Lung microvascular endothelial cell (primary cell): ENCODE data around the gene MAPKBP1. TPM values are rescaled to one million over a fixed set of nuclear protein-coding genes. Genes with fewer than 3 reads are reported as not detected.
"Not testable (repeated sequence)": the region's sequence is repeated elsewhere in the genome, so short reads cannot be mapped to it uniquely, and the experiment has no call there.

Experiments
- DNase-seq, 2 donors: peaks; one replicate each; pipeline versions ENCODE4 v3.0.0 to v3.0.0-alpha.2; 2010; ENCODE audit warnings: low read depth in 2 of 2
- total RNA-seq: library from RNA; depleted of rRNA; stranded (reverse); fragments of >200 nt; gene quantifications from 2 replicates; pipeline ENCODE4 v1.2.1, GENCODE V29; 2014

Gene MAPKBP1, protein sequence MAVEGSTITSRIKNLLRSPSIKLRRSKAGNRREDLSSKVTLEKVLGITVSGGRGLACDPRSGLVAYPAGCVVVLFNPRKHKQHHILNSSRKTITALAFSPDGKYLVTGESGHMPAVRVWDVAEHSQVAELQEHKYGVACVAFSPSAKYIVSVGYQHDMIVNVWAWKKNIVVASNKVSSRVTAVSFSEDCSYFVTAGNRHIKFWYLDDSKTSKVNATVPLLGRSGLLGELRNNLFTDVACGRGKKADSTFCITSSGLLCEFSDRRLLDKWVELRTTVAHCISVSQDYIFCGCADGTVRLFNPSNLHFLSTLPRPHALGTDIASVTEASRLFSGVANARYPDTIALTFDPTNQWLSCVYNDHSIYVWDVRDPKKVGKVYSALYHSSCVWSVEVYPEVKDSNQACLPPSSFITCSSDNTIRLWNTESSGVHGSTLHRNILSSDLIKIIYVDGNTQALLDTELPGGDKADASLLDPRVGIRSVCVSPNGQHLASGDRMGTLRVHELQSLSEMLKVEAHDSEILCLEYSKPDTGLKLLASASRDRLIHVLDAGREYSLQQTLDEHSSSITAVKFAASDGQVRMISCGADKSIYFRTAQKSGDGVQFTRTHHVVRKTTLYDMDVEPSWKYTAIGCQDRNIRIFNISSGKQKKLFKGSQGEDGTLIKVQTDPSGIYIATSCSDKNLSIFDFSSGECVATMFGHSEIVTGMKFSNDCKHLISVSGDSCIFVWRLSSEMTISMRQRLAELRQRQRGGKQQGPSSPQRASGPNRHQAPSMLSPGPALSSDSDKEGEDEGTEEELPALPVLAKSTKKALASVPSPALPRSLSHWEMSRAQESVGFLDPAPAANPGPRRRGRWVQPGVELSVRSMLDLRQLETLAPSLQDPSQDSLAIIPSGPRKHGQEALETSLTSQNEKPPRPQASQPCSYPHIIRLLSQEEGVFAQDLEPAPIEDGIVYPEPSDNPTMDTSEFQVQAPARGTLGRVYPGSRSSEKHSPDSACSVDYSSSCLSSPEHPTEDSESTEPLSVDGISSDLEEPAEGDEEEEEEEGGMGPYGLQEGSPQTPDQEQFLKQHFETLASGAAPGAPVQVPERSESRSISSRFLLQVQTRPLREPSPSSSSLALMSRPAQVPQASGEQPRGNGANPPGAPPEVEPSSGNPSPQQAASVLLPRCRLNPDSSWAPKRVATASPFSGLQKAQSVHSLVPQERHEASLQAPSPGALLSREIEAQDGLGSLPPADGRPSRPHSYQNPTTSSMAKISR (N-terminal part only)
- 7.1 and 8.5 TPM in 2 replicates for total RNA-seq

DNA sequence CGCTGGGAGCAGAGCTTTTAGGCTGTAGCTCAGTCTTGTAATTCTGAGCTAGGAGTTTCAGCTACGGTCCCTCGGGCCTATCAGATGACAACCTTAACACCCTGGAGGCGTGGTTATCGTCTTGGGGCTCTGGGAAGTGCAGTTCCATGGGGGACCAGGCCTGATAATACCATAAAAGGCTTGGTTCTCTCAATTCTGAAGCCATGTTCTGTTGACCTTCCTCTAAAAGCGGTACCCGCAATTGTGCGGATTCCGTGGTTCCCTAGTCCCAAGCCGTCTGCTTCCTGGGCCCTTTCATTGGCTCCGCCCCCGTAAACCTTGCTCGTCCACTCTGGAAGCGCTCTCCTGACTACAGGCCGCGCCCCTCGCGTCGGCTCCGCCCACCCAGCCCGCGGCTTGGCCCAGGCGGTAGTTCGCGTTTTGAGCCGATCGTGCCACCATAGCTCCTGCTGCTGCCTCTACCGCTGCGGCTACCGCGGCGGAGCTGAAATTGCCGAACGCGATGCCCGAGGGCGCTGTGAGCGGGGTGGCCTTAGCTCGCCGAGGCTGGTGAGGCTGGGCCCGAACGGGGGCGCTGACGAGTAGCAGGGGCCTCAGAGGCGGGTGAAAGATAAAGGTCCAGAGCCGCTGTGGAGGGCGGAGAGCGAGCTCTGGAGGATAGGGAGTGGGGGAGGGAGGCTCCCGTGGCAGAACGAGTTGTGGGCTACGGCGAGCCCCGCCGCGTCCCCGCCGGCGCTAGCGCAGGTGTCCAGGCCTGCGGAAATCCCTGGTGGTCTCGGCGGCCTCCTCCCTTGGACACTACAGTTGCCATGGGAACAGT lies at the start of gene MAPKBP1:
MAPKBP1 (plus strand) TSS at position 423 of the 820 bp plus-strand sequence. CDS start 792 bp downstream, outside the sequence.
- peak; percentile 98 to 99 for DNase-seq

DNA sequence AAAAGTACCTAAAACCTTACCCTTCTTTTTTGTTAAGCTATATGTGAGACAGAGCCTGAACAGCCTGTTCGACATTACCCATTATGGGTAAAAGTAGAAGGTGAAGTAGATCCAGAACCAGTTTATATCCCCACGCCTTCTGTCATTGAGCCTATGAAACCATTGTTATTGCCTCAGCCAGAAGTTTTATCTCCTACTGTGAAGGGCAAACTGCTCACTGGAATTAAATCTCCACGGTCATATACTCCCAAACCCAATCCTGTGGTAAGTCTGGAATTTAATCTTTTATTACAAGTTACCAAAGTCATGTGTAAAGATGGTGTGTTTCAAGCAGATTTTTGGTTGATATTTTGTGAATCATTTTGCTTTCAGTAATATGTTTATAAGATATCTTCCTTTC lies 47.1 kb upstream of the MAPKBP1 start:
- DNase-seq = no peak

DNA sequence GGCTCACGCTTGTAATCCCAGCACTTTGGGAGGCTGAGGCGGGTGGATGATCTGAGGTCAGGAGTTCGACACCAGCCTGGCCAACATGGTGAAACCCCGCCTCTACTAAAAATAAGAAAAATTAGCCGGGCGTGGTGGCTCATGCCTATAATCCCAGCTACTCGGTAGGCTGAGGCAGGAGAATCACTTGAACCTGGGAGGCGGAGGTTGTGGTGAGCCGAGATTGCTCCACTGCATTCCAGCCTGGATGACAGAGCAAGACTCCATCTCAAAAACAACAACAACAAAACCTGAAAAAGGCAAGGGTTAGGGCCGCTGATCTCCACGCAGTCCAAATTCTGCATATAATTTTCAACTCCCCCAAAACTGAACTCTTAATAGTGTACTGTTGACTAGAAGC lies 46.2 kb upstream of the MAPKBP1 start:
- not testable (repeated sequence) for DNase-seq

DNA sequence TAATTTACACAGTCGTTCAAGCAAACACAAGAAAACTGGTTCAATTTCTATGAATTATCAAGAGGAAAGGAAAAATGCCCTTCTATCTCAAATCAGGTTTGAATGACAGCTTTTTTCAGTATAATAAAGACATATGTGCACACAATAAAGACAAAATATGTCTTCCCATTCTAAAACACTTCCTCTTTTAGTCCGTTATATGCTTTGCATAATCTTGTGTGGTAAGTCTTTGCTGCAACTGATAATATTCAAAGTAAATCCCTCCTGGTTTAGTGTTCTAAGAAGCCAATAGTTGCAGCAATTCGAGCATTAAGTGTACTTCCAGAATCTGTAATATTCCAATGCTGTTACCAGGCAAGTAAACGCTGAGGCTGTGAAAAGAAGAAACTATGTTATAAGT lies 43.7 kb upstream of the MAPKBP1 start:
- no peak for DNase-seq

DNA sequence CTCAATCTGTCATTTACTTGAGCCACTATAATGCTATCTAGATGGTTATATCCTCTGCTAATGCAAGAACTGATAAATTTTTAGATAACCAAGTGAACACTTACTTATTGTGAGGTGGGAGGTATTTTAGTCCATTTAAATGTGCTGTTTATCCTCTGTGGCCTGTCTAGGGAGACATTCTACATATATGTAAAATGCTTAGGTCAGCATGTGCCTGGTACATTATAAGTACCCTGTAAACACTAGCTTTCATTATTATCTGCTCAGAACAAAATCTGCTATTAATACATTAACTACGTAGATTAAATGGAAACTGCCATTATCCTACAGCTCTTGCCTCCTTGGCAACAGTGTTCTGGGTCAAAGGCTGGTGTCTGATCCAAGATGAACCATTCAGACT lies 41.8 kb upstream of the MAPKBP1 start:
- DNase-seq = no peak

DNA sequence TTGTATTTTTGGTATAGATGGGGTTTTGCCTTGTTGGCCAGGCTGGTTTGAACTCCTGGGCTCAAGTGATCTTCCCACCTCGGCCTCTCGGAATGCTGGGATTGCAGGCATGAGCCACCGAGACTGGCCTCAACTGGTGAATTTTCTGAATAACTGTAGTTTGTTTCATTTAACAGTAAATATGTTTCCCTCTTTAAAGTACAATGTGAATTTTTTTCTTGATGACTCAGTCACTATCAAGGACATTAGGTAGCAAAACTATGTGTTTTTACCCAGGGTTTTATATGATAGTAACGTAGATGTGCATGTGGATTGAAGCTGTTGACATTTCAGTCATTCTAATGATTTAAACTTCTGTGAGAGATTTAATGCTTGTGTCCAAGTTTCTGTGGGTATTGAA lies 40.2 kb upstream of the MAPKBP1 start:
- no peak for DNase-seq

DNA sequence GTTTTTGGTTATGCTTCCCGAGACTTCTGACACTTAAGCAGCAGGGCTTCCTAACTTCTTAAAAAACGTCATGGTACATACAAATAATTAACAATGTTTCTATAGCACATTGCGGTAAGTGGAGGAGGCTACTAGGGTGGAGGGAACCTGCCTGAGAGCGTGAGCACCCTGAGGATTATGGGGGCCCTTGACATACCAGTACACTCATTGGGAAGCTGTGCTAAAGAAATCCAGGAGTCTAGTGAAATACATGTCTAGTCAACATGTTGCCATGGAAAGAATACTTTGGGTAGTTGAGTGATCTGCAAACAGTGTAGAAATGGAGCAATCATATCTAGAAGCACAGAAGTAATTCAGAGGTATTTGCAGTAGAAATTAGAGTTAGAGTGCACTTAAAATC lies 39.2 kb upstream of the MAPKBP1 start:
- no peak for DNase-seq

DNA sequence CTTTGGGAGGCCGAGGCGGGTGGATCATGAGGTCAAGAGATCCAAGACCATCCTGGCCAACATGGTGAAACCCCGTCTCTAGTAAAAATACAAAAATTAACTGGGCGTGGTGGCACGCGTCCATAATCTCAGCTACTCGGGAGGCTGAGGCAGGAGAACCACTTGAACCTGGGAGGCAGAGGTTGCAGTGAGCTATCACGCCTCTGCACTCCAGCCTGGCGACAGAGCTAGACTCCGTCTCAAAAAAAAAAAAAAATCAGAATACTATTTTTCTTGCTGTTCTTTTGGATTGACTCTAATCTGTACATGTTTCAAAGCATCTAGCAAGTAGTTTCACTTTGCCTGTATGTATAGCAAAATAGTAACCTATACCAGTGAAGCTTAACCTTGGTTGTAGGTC lies 38.8 kb upstream of the MAPKBP1 start:
- not testable (repeated sequence) for DNase-seq

DNA sequence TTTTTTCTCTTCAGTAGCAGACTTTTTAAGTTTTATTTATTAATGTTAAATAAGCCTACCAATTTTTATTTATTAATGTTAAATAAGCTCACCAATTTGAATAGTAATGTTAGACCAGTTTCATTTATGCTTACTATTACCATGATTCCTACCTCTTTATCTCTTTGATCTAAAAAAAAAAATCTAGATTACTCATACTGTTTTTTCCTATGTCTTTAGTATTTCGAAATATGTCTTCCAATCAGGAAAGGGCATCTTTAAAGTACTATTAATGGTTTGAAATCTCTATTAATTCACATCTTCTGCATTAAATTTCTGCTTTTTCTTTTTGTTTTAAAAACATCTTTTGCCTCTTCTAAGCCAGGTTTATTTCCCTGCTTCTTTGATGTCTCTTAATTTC lies 27.5 kb upstream of the MAPKBP1 start:
- DNase-seq = peak in 1 of 2 donors; percentile 31

DNA sequence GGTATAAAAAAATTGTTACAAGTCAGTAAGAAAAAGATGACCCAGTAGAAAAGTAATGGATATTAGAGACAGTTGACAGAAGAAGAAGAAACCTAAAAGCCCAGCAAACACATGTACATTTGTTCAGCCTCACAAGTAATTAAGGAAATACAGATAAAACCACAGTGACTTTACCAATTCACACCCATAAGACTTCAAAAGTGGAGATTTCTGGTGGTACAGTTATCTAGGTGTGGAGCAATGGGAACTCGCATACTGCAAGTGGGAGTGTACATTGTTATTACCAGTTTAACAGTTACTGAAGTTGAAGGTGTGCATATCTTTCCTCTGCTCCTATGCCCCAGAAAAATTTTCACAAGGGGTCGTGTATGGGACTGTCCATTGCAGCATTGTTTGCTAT lies 18.1 kb upstream of the MAPKBP1 start:
- DNase-seq = no peak

DNA sequence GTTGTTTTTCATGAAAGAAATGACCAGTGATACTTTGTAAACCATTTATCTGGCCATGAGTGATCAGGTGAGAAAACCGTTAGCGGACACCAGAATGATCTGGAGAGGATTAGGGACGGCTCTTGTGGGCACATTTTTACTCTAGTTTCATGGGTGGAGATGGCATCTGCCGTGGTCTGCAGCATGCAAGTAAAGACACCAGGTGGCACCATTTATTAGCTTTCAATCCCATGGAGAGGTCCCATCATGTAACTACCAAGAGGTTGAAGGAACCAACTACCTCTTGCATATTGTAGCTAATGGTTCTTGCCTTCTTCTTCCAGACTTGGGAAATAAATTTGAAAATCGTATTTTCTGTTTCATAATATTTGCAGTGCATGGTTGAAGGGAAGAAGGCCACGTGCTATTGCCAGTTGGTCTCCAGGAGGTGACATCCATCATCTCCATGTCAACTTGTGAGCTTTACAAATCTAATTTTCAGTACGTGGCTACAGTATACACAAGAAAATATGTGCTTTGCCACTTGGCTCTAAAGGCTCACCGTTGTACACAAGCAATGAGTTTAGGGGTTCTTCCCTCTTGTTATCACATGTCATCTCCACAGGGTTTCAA lies 1.5 kb upstream of the MAPKBP1 start:
- peak; percentile 85 for DNase-seq

DNA sequence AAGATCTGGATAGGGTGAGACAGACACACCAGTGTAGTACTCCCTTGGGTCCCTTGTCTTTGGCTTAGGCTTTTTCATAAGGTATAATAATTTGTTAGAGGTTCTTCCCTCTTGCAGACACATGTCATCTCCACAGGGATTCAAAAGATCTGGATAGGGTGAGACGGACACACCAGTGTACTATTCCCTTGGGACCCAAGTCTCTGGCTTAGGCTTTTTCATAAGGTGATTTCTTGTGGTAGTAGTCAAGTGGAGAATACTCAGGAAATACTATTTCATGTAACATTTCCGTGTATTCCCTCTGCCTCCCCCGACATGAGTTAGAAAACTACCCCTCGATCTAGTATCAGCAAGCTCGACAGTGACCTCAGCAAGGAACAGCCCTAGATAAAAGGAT lies 954 bp upstream of the MAPKBP1 start:
- no peak for DNase-seq

DNA sequence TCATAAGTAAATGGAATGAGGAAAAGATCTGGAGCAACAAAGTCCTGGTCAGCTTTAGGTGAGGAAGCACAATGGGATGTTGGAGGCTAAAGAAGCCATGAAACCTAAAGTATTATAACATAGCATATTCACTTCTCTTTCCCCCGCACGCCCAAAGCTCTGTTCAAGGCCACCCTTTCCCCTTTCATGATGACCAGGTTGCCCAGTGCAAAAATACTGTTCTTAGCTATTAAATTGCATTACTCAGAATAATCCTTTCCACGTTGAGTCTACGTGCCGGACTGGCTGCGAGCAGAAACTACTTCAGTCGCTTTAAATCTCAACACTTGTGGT lies 589 bp upstream of the MAPKBP1 start:
- no peak for DNase-seq

DNA sequence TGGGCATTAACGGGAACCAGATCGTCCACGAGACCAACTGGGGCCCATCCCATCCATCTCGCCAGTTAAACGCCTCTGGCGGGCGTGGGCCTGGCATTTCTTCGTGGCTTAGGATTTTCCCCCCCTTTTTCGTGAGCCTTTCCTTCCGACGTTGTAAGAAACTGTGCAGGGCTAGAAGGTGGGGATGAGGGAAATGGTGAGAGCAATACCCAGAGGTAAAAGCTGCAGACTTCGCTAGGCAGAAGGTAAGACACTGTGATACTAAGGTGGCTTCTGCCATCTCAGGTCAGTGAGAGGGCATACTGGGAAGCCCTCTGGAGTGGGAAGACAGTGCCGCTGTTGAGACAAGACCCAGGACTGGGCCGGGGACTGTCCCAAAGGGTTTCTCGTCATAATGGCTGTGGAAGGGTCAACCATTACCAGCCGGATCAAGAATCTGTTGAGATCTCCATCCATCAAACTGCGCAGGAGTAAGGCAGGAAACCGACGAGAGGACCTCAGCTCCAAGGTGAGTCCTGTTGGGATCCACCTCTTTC lies 666 bp downstream of the MAPKBP1 start:
- no peak for DNase-seq

DNA sequence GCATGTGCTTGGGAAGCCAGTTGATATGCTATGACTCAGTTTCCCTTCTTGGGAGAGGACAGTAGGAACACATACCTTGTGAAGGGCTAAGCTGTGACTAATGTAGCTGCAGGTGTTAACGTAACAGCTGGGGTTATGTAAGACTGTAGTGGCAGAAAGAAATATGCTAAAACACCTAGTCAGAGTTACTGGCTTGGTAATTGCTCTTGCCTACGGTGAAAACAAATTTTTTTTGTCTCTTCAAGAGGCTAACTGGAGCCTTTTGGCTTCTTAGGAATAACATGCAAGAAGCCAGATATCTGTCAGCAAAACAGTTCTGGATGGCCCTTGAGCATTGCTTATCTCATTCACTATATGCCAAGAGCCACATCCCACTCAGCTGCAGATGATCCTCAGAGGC lies 1.4 kb downstream of the MAPKBP1 start:
- no peak for DNase-seq

DNA sequence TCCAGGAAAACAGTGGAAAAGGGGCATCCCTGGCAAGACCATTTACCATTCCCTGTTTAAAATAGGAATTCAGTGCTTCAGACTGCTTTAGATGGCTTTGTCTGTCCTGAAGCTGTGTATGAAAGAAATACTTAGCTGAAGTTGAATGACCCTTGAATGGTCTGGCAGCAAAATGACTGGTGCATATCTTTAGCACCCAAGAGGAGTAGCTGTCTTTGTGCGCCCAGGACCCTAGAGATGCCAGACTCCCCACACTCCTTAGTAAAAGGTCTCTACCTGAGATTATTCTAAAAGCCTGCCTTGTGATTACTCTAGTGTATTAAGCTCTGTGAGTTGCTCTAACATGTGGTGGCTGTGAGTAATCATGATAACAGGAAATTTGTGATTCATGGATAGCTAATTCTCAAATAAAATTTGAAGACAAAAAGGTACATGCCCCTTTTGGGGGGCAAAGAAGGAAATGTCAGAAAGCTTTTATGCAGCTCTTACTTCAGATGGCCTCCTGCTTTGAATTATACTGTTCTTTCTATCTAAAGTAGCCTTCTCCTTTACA lies 3.2 kb downstream of the MAPKBP1 start:
- DNase-seq = peak; percentile 40 to 66

DNA sequence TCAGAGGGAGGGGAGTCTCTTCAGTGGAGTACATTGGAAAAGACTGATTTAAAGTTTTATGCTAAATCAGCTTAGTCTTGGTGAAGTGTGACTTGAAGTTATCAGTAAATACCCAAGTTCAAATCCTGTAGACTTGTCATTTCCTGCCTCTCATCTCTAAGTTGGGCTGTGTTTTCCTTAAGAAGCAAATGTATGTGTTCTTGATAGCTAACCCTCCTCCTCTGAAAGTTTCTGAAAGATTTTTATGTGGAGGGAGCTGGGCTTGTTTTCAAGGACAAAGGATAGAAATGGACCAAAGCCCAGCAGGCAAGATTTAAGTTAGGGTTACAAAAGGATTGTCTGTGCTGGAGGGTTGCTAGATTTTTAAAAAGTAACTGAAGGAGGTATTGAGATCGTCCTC lies 4.2 kb downstream of the MAPKBP1 start:
- DNase-seq = peak in 1 of 2 donors; percentile 60

DNA sequence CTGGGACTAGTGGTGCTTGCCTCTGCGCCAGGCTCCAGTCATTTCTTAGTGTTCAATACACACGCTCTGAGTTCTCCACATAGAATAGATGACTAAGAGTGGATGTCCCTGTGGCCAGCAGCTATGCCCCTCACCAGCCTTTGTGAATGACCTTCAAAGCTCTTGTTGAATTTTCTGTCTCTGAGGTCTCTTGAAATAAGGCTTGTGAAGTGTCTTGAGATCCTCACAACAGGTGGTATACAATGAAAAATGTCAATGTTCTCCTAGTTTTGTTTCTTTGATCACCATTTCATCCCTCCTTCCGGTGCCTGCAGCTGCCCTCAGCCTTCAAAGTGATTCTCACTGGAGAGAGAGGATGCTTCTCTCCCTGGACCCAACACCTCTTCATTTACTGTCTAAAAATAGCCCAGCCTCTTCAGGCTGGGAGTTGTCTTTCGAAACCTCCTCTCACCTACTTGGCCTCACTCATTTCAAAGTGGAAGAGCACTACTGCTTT lies 5.4 kb downstream of the MAPKBP1 start:
- no peak for DNase-seq

DNA sequence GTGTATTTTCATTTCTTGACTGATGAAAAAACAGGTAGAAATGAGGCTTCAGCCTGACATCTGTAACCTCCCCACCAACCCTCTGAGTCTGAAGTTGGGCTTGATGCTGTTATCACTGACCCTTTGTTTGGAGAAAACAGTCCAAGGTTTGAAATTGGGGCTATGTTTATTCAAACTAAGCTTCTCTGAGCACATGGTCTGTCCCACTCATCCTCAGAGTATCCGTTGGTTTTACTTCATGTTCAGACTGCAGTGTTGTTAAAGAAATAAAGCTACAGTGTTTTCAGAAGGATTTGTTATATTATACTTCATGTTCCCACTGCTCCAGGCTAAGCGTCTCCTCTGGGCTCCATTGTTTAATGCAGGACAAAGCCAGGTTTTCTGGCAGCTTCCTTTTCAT lies 6.0 kb downstream of the MAPKBP1 start:
- no peak for DNase-seq

DNA sequence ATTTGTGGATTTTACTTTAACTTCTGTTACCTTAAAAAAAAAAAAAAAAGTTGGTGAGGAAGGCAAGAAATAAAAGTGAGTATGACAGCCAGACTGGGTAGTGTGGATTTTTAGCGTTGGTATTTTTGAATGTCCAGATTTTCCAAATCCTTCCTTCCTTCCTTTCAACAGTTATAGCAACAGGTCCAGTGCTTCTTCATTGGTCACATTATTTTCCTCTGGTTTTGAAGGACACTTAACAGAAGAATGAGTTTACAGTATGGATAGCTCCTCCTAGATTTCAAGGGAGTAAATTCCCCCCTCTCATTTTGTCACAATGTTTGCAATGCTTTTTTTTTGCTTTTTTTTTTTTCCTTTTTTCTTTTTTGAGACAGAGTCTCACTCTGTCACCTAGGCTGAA lies 6.4 kb downstream of the MAPKBP1 start:
- no peak for DNase-seq
